HG03571 (cell line): ENCODE data around the gene CLPTM1L.
"Not testable (repeated sequence)": the region's sequence is repeated elsewhere in the genome, so short reads cannot be mapped to it uniquely, and the experiment has no call there.

Experiments
- ATAC-seq: cut with Tn5 transposase; IDR thresholded peaks from one replicate; pipeline ENCODE4 v1.9.1; 2021; ENCODE audit not compliant: unreplicated experiment

Gene CLPTM1L

GRCh38 chr5:1360861-1361260 is 16.0 kb upstream of the CLPTM1L start:
- no peak for ATAC-seq

- not testable (repeated sequence) for ATAC-seq
Measured at GRCh38 chr5:1360367-1360766, 15.5 kb upstream of the CLPTM1L start.

GRCh38 chr5:1359713-1360112 is 14.8 kb upstream of the CLPTM1L start:
- ATAC-seq, result no peak

- no peak for ATAC-seq
Measured at GRCh38 chr5:1359031-1359645, 14.2 kb upstream of the CLPTM1L start.

- ATAC-seq, result no peak
Measured at GRCh38 chr5:1358726-1359025, 13.8 kb upstream of the CLPTM1L start.

- no peak for ATAC-seq
Measured at GRCh38 chr5:1357946-1358725, 13.2 kb upstream of the CLPTM1L start.

GRCh38 chr5:1356873-1357787 is 12.2 kb upstream of the CLPTM1L start:
- ATAC-seq, result no peak

GRCh38 chr5:1354576-1354975 is 9.7 kb upstream of the CLPTM1L start:
- no peak for ATAC-seq

GRCh38 chr5:1352231-1353219 is 7.6 kb upstream of the CLPTM1L start:
- no peak for ATAC-seq

GRCh38 chr5:1351156-1351555 is 6.3 kb upstream of the CLPTM1L start:
- no peak for ATAC-seq

- no peak for ATAC-seq
Measured at GRCh38 chr5:1349246-1349645, 4.3 kb upstream of the CLPTM1L start.

- no peak for ATAC-seq
Measured at GRCh38 chr5:1348986-1349245, 4.0 kb upstream of the CLPTM1L start.

GRCh38 chr5:1347571-1347970 is 2.7 kb upstream of the CLPTM1L start:
- ATAC-seq, result no peak

- no peak for ATAC-seq
Measured at GRCh38 chr5:1346627-1347440, 1.9 kb upstream of the CLPTM1L start.

GRCh38 chr5:1345876-1346626 is 1.2 kb upstream of the CLPTM1L start:
- ATAC-seq, result no peak

- ATAC-seq, result peak; percentile 20
Measured at GRCh38 chr5:1343931-1344901, 683 bp downstream of the CLPTM1L start.

GRCh38 chr5:1343315-1343751 is 1.6 kb downstream of the CLPTM1L start:
- ATAC-seq, result no peak

GRCh38 chr5:1342711-1343110 is 2.2 kb downstream of the CLPTM1L start:
- ATAC-seq, result not testable (repeated sequence)
